ENCODE data around the gene CWC15. TPM values are rescaled to one million over a fixed set of nuclear protein-coding genes. Genes with fewer than 3 reads are reported as not detected.

The CWC15 gene
- total and polyA plus RNA-seq, 11 donors = 54.4 to 118 (median 62.7) TPM

DNA sequence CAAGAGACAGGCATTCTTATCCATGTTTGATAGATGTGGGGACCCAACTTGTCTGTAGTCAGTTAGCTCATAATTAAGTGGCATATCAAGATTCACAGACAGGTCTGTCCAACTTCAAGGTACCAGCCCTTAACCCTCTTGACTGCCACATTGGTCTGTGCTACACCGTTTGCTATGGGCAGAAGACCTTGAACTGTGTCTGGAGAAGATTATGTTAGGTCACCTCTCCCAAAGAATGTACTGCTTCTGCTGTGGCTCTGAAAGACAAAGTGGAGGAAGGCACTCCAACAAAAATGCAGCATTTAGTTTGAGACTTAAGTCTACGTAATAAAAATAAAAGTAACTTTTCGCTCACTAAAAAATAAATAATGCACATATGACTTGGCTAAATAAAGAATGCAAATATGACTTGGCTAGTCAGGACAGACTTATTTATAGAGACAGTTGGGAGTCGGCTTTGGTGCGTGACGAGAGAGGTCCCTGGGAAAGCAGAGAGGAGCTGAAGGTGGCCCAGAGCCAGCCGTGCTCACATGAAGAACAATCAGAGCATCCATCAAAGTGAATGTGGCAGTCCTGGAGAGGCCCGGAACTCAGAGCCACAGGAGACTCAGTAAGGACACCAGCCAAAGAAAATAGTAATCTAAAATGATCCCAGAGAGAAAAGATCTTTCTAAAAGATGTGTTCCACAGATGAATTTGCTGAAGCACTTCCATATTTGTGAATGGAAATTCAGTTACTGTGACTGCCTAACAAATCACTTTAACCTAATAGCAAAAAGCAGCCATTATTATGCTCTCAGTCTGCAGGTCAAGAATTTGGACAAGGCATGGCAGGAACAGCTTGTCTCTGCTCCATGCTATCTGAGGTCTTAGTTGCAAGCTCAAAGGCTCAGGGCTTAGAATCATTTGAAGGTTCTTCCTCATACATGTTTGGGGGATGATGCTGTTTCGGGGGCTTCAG, 35.0 kb downstream of the CWC15 start:
- Histone ChIP-seq H3K27ac (peak overlapping the region in 11 of 12 donors; percentile 3 to 73 (median 52)), H3K9me3 (no peaks in the 10 kb centered on the region), H3K36me3 (no peaks in the 10 kb centered on the region), H3K4me3 (no peak overlapping the region), H3K4me1 (peaks cover 0 to 39% (median 18%) of the 10 kb centered on the region in 12 donors), H3K27me3 (peaks cover 0 to 4% (median 0%) of the 10 kb centered on the region in 9 donors)
- WGBS, 4 donors = 14 to 24% (median 16%) methylated on average over 9 of the region's 9 CpGs
- TF ChIP-seq, protein P1, sequence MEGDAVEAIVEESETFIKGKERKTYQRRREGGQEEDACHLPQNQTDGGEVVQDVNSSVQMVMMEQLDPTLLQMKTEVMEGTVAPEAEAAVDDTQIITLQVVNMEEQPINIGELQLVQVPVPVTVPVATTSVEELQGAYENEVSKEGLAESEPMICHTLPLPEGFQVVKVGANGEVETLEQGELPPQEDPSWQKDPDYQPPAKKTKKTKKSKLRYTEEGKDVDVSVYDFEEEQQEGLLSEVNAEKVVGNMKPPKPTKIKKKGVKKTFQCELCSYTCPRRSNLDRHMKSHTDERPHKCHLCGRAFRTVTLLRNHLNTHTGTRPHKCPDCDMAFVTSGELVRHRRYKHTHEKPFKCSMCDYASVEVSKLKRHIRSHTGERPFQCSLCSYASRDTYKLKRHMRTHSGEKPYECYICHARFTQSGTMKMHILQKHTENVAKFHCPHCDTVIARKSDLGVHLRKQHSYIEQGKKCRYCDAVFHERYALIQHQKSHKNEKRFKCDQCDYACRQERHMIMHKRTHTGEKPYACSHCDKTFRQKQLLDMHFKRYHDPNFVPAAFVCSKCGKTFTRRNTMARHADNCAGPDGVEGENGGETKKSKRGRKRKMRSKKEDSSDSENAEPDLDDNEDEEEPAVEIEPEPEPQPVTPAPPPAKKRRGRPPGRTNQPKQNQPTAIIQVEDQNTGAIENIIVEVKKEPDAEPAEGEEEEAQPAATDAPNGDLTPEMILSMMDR (IDR thresholded peaks at IDR 0.05) = no peak
- no peak for TF ChIP-seq POLR2A (IDR thresholded peaks at IDR 0.05)
- DNase-seq (peak; percentile 79 to 89 (median 82)), ATAC-seq (peak; percentile 79 to 92 (median 84))
- intact Hi-C loops (cut with DNase I) = loop anchor here in 1 of 10 donors (10.0 kb wide), 1 partner anchor 804 kb away; no protein-coding TSS in a partner anchor

DNA sequence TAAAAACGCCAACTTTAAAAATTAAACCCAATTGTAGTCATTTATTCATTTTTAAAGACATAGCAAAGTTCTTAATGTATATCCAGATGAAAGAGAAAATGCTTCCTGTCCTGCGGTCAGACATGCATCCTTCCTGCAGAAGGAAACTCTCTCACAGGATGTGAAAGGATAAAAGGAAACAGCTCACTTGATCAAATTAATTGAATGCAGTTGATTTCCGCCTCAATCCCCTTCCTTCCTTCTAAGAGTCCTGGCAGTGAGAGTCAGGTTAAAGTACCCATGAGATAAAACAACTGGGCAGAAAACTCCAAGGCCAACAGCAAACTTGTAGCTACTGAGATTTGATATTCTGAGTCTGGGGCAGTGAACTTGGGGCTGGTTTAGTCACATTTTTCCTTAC, 38.5 kb downstream of the CWC15 start:
- TF ChIP-seq, protein P1 (IDR thresholded peaks at IDR 0.05) = no peak
- TF ChIP-seq POLR2A (IDR thresholded peaks at IDR 0.05) = no peak
- no peaks in the 10 kb centered on the region for H3K36me3 ChIP-seq
- H3K4me3 ChIP-seq = no peak overlapping the region
- WGBS, 4 donors = 70 to 86% (median 73%) methylated on average over 3 of the region's 3 CpGs
- no peaks in the 10 kb centered on the region for H3K9me3 ChIP-seq
- H3K4me1 ChIP-seq = peaks cover 0 to 45% (median 19%) of the 10 kb centered on the region in 12 donors
- intact Hi-C loops (cut with DNase I) = loop anchor here in 1 of 10 donors (10.0 kb wide), 1 partner anchor 800 kb away; no protein-coding TSS in a partner anchor
- H3K27me3 ChIP-seq = no peaks in the 10 kb centered on the region
- ATAC-seq = no peak
- DNase-seq = no peak
- H3K27ac ChIP-seq = peak overlapping the region in 1 of 12 donors; percentile 52

DNA sequence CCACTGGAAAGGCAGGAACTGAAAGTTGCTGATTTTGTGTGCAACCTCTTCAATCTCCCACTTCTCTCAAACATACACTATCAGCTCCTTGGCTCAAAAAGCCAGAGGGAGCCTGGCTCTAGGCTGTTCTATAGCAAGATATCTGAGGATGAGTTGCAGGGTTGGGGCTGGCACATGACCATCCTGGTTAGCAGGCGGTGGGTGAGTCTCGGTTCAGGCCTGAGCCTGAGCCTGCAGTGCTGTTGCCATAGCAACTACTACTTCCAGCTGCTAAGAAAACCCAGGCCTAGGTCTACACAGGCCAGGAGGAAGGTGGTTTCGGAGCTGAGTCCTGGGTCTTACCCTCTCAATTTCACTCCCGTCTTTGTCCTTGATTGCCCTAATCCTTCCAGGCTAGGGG, 39.0 kb downstream of the CWC15 start:
- WGBS, 4 donors = 63 to 85% (median 80%) methylated on average over 4 of the region's 4 CpGs
- H3K27ac ChIP-seq = peak overlapping the region in 8 of 12 donors; percentile 3 to 54 (median 26)
- H3K27me3 ChIP-seq = no peaks in the 10 kb centered on the region
- H3K9me3 ChIP-seq = no peaks in the 10 kb centered on the region
- peaks cover 0 to 43% (median 19%) of the 10 kb centered on the region in 12 donors for H3K4me1 ChIP-seq
- intact Hi-C loops (cut with DNase I) = loop anchor here in 1 of 10 donors (10.0 kb wide), 1 partner anchor 800 kb away; no protein-coding TSS in a partner anchor
- TF ChIP-seq POLR2A (IDR thresholded peaks at IDR 0.05) = no peak
- TF ChIP-seq, protein P1 (IDR thresholded peaks at IDR 0.05) = no peak
- H3K36me3 ChIP-seq = no peaks in the 10 kb centered on the region
- ATAC-seq (peak in 1 of 4 donors; percentile 6), DNase-seq (no peak)
- H3K4me3 ChIP-seq = no peak overlapping the region
